Smooth muscle cell (in vitro differentiated cells): ENCODE measurements around the gene RGCC. TPM values are rescaled to one million over a fixed set of nuclear protein-coding genes. Genes with fewer than 3 reads are reported as not detected.

ENCODE experiments used
- DNase-seq: peaks from one replicate; lab custom pipeline; 2025; ENCODE audit not compliant: unreplicated experiment; lab: John Stamatoyannopoulos, UW
- H2AFZ ChIP-seq: fragments of 200-600 bp; sonication (generic); 2 replicates; pipeline ENCODE4 v1.6.0; 2016; ENCODE audit warnings: antibody characterized with exemption, low read depth, mild to moderate bottlenecking
- H3F3A ChIP-seq: fragments of 200-600 bp; sonication (generic); 2 replicates; pipeline ENCODE4 v1.6.0; 2017; ENCODE audit warnings: antibody characterized with exemption, low read depth
- H3K27ac ChIP-seq: fragments of 200-600 bp; sonication (generic); 2 replicates; pipeline ENCODE4 v1.5.1; 2016; ENCODE audit warnings: low read depth, mild to moderate bottlenecking
- H3K27me3 ChIP-seq: fragments of 200-600 bp; sonication (generic); 2 replicates; pipeline ENCODE4 v1.6.1; 2016; ENCODE audit warnings: low read depth, mild to moderate bottlenecking
- H3K36me3 ChIP-seq: fragments of 200-600 bp; sonication (generic); 2 replicates; pipeline ENCODE4 v1.5.1; 2016; ENCODE audit warnings: low read depth
- H3K4me1 ChIP-seq: fragments of 200-600 bp; sonication (generic); 2 replicates; pipeline ENCODE4 v1.5.1; 2016; ENCODE audit warnings: low read depth
- H3K4me2 ChIP-seq: fragments of 200-600 bp; sonication (generic); 2 replicates; pipeline ENCODE4 v1.6.0; 2016; ENCODE audit warnings: mild to moderate bottlenecking
- H3K4me3 ChIP-seq: fragments of 200-600 bp; sonication (generic); 2 replicates; pipeline ENCODE4 v1.5.1; 2016; ENCODE audit warnings: mild to moderate bottlenecking
- H3K79me2 ChIP-seq: fragments of 200-600 bp; sonication (generic); 2 replicates; pipeline ENCODE4 v1.6.0; 2016; ENCODE audit warnings: low read depth, mild to moderate bottlenecking
- H3K9ac ChIP-seq: fragments of 200-600 bp; sonication (generic); 2 replicates; pipeline ENCODE4 v1.6.0; 2016; ENCODE audit warnings: low read depth
- H3K9me3 ChIP-seq: fragments of 200-600 bp; sonication (generic); replicated peaks from 2 replicates; pipeline ENCODE4 v1.5.1; 2016; ENCODE audit warnings: low read depth
- H4K20me1 ChIP-seq: fragments of 200-600 bp; sonication (generic); 2 replicates; pipeline ENCODE4 v1.6.0; 2016; ENCODE audit warnings: low read depth
- CTCF ChIP-seq: fragments of 200-600 bp; sonication (generic); IDR thresholded peaks from 2 replicates; pipeline ENCODE4 v1.5.1; 2017; ENCODE audit warnings: borderline replicate concordance, mild to moderate bottlenecking, antibody characterized with exemption; ENCODE audit not compliant: insufficient read depth, poor library complexity, severe bottlenecking
- WGBS: methylation state at CpG from one replicate; pipeline ENCODE4 v1.1.7; 2016; ENCODE audit warnings: low lambda C conversion rate; 5-methylcytosine and 5-hydroxymethylcytosine counted together
- polyA plus RNA-seq: library from polyadenylated mRNA; unstranded; fragments of >200 nt; fragmentation: Nextera tagmentation; extraction: Ambion mirVana; gene quantifications from 2 replicates; pipeline ENCODE4 v1.2.1, GENCODE V29; 2016
- total RNA-seq: library from RNA; depleted of rRNA; stranded (reverse); fragments of >200 nt; gene quantifications from 2 replicates; pipeline ENCODE4 v1.2.3, GENCODE V29; 2014

Gene RGCC
- total and polyA plus RNA-seq, 2 experiments from 2014 or later = 4.5 to 11.7 TPM

GRCh38 chr13:41505209-41505835 is 48.0 kb downstream of the RGCC start:
- Histone ChIP-seq H3K4me2 (peak overlapping the region; percentile 63), H4K20me1 (no peaks in the 10 kb centered on the region), H3K27me3 (no peaks in the 10 kb centered on the region), H3K27ac (peak overlapping the region; percentile 96), H3K79me2 (no peaks in the 10 kb centered on the region), H3F3A (peaks cover 3% of the 10 kb centered on the region), H2AFZ (peak overlapping the region; percentile 60), H3K4me3 (no peak overlapping the region), H3K36me3 (no peaks in the 10 kb centered on the region), H3K9ac (peak overlapping the region; percentile 89), H3K4me1 (no peaks in the 10 kb centered on the region), H3K9me3 (no peaks in the 10 kb centered on the region)
- 42% methylated on average over 2 of the region's 2 CpGs for WGBS
- TF ChIP-seq CTCF = no peak
- no peak for DNase-seq

GRCh38 chr13:41506312-41506711 is 49.0 kb downstream of the RGCC start:
- Histone ChIP-seq H3K36me3 (no peaks in the 10 kb centered on the region), H4K20me1 (no peaks in the 10 kb centered on the region), H3F3A (peaks cover 3% of the 10 kb centered on the region), H3K9ac (peak overlapping the region; percentile 89), H3K9me3 (no peaks in the 10 kb centered on the region), H3K4me1 (no peaks in the 10 kb centered on the region), H3K4me3 (no peak overlapping the region), H3K27ac (peak overlapping the region; percentile 96), H3K4me2 (peak overlapping the region; percentile 63), H2AFZ (no peak overlapping the region), H3K27me3 (no peaks in the 10 kb centered on the region), H3K79me2 (no peaks in the 10 kb centered on the region)
- no peak for TF ChIP-seq CTCF
- DNase-seq = no peak
- WGBS = 79% methylated on average over 1 of the region's 1 CpG

- no peak for DNase-seq
- no peaks in the 10 kb centered on the region for H3K36me3 ChIP-seq
- H3K4me1 ChIP-seq = no peaks in the 10 kb centered on the region
- H3K27me3 ChIP-seq = no peaks in the 10 kb centered on the region
- H3K9me3 ChIP-seq = no peaks in the 10 kb centered on the region
- H4K20me1 ChIP-seq = no peaks in the 10 kb centered on the region
- H3K79me2 ChIP-seq = no peaks in the 10 kb centered on the region
- H3F3A ChIP-seq = peaks cover 3% of the 10 kb centered on the region
- H3K4me3 ChIP-seq = no peak overlapping the region
- H2AFZ ChIP-seq = no peak overlapping the region
- TF ChIP-seq CTCF = no peak
- no peak overlapping the region for H3K4me2 ChIP-seq
- no peak overlapping the region for H3K9ac ChIP-seq
- WGBS = 83% methylated on average over 3 of the region's 3 CpGs
- H3K27ac ChIP-seq = no peak overlapping the region
These were observed 52.6 kb downstream of the RGCC start for GRCh38 chr13:41509971-41510370.

DNA sequence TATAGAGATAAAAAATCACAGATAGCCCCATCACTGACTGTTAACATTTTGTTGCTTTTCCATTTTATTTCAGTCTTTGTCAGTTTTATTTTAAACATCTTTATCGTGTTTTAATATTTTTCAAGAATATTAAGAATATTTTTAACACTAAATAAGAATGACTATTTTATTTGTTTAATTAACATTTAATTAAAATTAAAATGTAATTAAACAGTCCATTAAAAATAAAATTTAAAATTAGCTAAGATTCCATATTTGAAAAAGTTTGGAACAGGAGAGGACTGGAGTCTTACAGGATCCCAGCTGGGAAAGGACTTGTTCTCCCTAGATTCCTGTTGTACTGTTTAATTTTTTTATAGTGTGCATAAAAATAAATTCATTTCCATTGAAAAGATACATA is 54.5 kb downstream of the RGCC start:
- Histone ChIP-seq H3K9ac (no peak overlapping the region), H3K9me3 (no peaks in the 10 kb centered on the region), H3K27me3 (no peaks in the 10 kb centered on the region), H3K79me2 (no peaks in the 10 kb centered on the region), H3K27ac (no peak overlapping the region), H4K20me1 (no peaks in the 10 kb centered on the region), H3K36me3 (no peaks in the 10 kb centered on the region), H3K4me1 (no peaks in the 10 kb centered on the region), H3K4me3 (no peak overlapping the region), H3K4me2 (no peak overlapping the region), H3F3A (no peaks in the 10 kb centered on the region), H2AFZ (no peak overlapping the region)
- no peak for TF ChIP-seq CTCF
- WGBS = 87% methylated on average over 1 of the region's 1 CpG
- no peak for DNase-seq
